Fibroblast of lung (primary cell): Measurements from ENCODE around the gene OR6B1. TPM values are rescaled to one million over a fixed set of nuclear protein-coding genes. Genes with fewer than 3 reads are reported as not detected.

Source experiments
- DNase-seq, 2 donors: peaks; one replicate each; pipeline versions ENCODE4 v3.0.0 to v3.0.0-alpha.2; 2010; ENCODE audit warnings: low read depth in 2 of 2
- H2AFZ ChIP-seq: 2 replicates; pipeline ENCODE4 v1.5.1; 2012; ENCODE audit warnings: low read length, control low read depth, inconsistent platforms
- H3K27ac ChIP-seq: 2 replicates; pipeline ENCODE4 v1.5.1; 2011; ENCODE audit warnings: low read length, control low read depth; ENCODE audit not compliant: insufficient read depth
- H3K27me3 ChIP-seq: 2 replicates; pipeline ENCODE4 v1.5.1; 2011; ENCODE audit warnings: mild to moderate bottlenecking, low read length; ENCODE audit not compliant: control insufficient read depth, insufficient read depth
- H3K36me3 ChIP-seq: 2 replicates; pipeline ENCODE4 v1.5.1; 2011; ENCODE audit warnings: low read length; ENCODE audit not compliant: control insufficient read depth, insufficient read depth
- H3K4me1 ChIP-seq: 2 replicates; pipeline ENCODE4 v1.5.1; 2011; ENCODE audit warnings: low read length; ENCODE audit not compliant: control insufficient read depth, insufficient read depth; ENCODE audit errors: extremely low read depth
- H3K4me2 ChIP-seq: 2 replicates; pipeline ENCODE4 v1.5.1; 2011; ENCODE audit warnings: low read length, control low read depth; ENCODE audit not compliant: insufficient read depth; ENCODE audit errors: extremely low read depth
- H3K4me3 ChIP-seq, 4 experiments: fragments of 200-600 bp in 1 of 4; sonication (generic) in 1 of 4; replicated peaks in 1 of 4; 2 replicates each; pipeline ENCODE4 v1.5.1; 2011 to 2016; ENCODE audit warnings: low read length in 4 of 4, low read depth in 3 of 4, mild to moderate bottlenecking in 3 of 4, control low read depth in 2 of 4, inconsistent platforms in 1 of 4, mixed read lengths in 1 of 4; ENCODE audit not compliant: insufficient read depth in 1 of 4; ENCODE audit errors: control extremely low read depth in 1 of 4
- H3K79me2 ChIP-seq: 2 replicates; pipeline ENCODE4 v1.5.1; 2012; ENCODE audit warnings: mild to moderate bottlenecking, low read length, inconsistent platforms; ENCODE audit not compliant: control insufficient read depth, insufficient read depth
- H3K9ac ChIP-seq: 2 replicates; pipeline ENCODE4 v1.5.1; 2011; ENCODE audit warnings: mild to moderate bottlenecking, low read length, control low read depth; ENCODE audit not compliant: insufficient read depth
- H3K9me3 ChIP-seq: 2 replicates; pipeline ENCODE4 v1.5.1; 2012; ENCODE audit warnings: low read depth, low read length; ENCODE audit not compliant: control insufficient read depth, insufficient read depth
- H4K20me1 ChIP-seq: 2 replicates; pipeline ENCODE4 v1.5.1; 2011; ENCODE audit warnings: low read length; ENCODE audit not compliant: control insufficient read depth, insufficient read depth; ENCODE audit errors: extremely low read depth
- EZH2 ChIP-seq: IDR thresholded peaks from 2 replicates; pipeline ENCODE4 v1.5.1; 2012; ENCODE audit warnings: low read length, control low read depth, mild to moderate bottlenecking; ENCODE audit errors: missing control alignments
- polyA plus RNA-seq, 2 donors: library from polyadenylated mRNA; depleted of rRNA in 1 of 2; stranded (reverse) in 1 of 2; unstranded in 1 of 2; fragments of >200 nt; gene quantifications; 2 replicates each; pipeline ENCODE4 v1.2.1, GENCODE V29; 2011 to 2012; ENCODE audit warnings: missing spikeins in 1 of 2
- total RNA-seq: library from RNA; depleted of rRNA; stranded (reverse); fragments of >200 nt; gene quantifications from 2 replicates; pipeline ENCODE4 v1.2.1, GENCODE V29; 2014
- TF ChIP-seq, protein P1 (sequence below), 2 donors: IDR thresholded peaks in 1 of 2; conservative IDR thresholded peaks in 1 of 2; 1 replicate in 1 of 2; 2 replicates in 1 of 2; pipeline ENCODE4 v1.5.1; 2011 to 2012; ENCODE audit warnings: low read length in 2 of 2, control low read depth in 1 of 2, inconsistent platforms in 1 of 2, low read depth in 1 of 2, mild to moderate bottlenecking in 1 of 2

OR6B1 gene
- total and polyA plus RNA-seq, 2 donors (not counting 1 experiment from before 2014, with no cell fraction given) = not detected

DNA sequence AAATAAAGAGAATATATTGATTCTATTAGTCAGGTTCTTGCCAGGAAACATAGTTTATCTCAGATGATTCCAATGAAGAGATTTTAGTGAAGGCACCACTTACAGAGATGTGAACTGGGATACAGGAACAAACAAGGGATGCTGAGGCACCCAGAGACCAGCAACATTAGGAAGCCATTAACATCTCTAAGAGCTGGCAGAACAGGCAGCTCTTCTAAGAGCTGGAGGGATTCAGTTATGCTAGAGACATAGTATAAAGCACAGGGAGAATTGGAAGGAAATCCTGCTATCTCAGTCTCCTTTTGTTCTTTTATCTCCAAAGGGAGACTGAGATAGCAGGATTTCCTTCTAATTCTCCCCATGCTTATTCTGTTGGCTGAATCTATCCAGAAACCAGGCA lies 22.0 kb downstream of the OR6B1 start:
- no peak overlapping the region for H3K27ac ChIP-seq
- no peak overlapping the region for H3K4me2 ChIP-seq
- no peaks in the 10 kb centered on the region for H4K20me1 ChIP-seq
- no peaks in the 10 kb centered on the region for H3K4me1 ChIP-seq
- TF ChIP-seq, protein P1, sequence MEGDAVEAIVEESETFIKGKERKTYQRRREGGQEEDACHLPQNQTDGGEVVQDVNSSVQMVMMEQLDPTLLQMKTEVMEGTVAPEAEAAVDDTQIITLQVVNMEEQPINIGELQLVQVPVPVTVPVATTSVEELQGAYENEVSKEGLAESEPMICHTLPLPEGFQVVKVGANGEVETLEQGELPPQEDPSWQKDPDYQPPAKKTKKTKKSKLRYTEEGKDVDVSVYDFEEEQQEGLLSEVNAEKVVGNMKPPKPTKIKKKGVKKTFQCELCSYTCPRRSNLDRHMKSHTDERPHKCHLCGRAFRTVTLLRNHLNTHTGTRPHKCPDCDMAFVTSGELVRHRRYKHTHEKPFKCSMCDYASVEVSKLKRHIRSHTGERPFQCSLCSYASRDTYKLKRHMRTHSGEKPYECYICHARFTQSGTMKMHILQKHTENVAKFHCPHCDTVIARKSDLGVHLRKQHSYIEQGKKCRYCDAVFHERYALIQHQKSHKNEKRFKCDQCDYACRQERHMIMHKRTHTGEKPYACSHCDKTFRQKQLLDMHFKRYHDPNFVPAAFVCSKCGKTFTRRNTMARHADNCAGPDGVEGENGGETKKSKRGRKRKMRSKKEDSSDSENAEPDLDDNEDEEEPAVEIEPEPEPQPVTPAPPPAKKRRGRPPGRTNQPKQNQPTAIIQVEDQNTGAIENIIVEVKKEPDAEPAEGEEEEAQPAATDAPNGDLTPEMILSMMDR (conservative IDR thresholded peaks at IDR 0.05 in 1 of 2, IDR thresholded peaks at IDR 0.05 in 1 of 2; ENCODE audit: low read depth in 1 of 2, low read length in 2 of 2) = no peak
- no peak for TF ChIP-seq EZH2
- DNase-seq = no peak
- H2AFZ ChIP-seq = no peak overlapping the region
- no peaks in the 10 kb centered on the region for H3K27me3 ChIP-seq
- H3K79me2 ChIP-seq = no peaks in the 10 kb centered on the region
- no peaks in the 10 kb centered on the region for H3K36me3 ChIP-seq
- no peaks in the 10 kb centered on the region for H3K9me3 ChIP-seq
- H3K4me3 ChIP-seq = no peak overlapping the region
- H3K9ac ChIP-seq = no peak overlapping the region

- TF ChIP-seq EZH2 = no peak
- TF ChIP-seq, protein P1 (conservative IDR thresholded peaks at IDR 0.05 in 1 of 2, IDR thresholded peaks at IDR 0.05 in 1 of 2; ENCODE audit: low read depth in 1 of 2, low read length in 2 of 2) = no peak
- H3K4me3 ChIP-seq = no peak overlapping the region
- H4K20me1 ChIP-seq = no peaks in the 10 kb centered on the region
- H3K27me3 ChIP-seq = no peaks in the 10 kb centered on the region
- H3K9ac ChIP-seq = no peak overlapping the region
- H2AFZ ChIP-seq = no peak overlapping the region
- no peaks in the 10 kb centered on the region for H3K4me1 ChIP-seq
- no peak overlapping the region for H3K27ac ChIP-seq
- no peak overlapping the region for H3K4me2 ChIP-seq
- H3K36me3 ChIP-seq = no peaks in the 10 kb centered on the region
- H3K9me3 ChIP-seq = no peaks in the 10 kb centered on the region
- no peaks in the 10 kb centered on the region for H3K79me2 ChIP-seq
- no peak for DNase-seq
These were observed 23.2 kb downstream of the OR6B1 start for GRCh38 chr7:144023171-144023827.

- TF ChIP-seq, protein P1 (conservative IDR thresholded peaks at IDR 0.05 in 1 of 2, IDR thresholded peaks at IDR 0.05 in 1 of 2; ENCODE audit: low read depth in 1 of 2, low read length in 2 of 2) = no peak
- TF ChIP-seq EZH2 = no peak
- no peak overlapping the region for H3K4me2 ChIP-seq
- H2AFZ ChIP-seq = no peak overlapping the region
- no peaks in the 10 kb centered on the region for H3K4me1 ChIP-seq
- H3K79me2 ChIP-seq = no peaks in the 10 kb centered on the region
- no peaks in the 10 kb centered on the region for H4K20me1 ChIP-seq
- H3K27ac ChIP-seq = no peak overlapping the region
- H3K9me3 ChIP-seq = no peaks in the 10 kb centered on the region
- H3K9ac ChIP-seq = no peak overlapping the region
- no peaks in the 10 kb centered on the region for H3K36me3 ChIP-seq
- H3K27me3 ChIP-seq = no peaks in the 10 kb centered on the region
- DNase-seq = no peak
- no peak overlapping the region for H3K4me3 ChIP-seq
These were observed 24.1 kb downstream of the OR6B1 start for GRCh38 chr7:144024213-144024612.
